ENCODE measurements around the gene WDR54.

The WDR54 gene, protein sequence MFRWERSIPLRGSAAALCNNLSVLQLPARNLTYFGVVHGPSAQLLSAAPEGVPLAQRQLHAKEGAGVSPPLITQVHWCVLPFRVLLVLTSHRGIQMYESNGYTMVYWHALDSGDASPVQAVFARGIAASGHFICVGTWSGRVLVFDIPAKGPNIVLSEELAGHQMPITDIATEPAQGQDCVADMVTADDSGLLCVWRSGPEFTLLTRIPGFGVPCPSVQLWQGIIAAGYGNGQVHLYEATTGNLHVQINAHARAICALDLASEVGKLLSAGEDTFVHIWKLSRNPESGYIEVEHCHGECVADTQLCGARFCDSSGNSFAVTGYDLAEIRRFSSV

DNA sequence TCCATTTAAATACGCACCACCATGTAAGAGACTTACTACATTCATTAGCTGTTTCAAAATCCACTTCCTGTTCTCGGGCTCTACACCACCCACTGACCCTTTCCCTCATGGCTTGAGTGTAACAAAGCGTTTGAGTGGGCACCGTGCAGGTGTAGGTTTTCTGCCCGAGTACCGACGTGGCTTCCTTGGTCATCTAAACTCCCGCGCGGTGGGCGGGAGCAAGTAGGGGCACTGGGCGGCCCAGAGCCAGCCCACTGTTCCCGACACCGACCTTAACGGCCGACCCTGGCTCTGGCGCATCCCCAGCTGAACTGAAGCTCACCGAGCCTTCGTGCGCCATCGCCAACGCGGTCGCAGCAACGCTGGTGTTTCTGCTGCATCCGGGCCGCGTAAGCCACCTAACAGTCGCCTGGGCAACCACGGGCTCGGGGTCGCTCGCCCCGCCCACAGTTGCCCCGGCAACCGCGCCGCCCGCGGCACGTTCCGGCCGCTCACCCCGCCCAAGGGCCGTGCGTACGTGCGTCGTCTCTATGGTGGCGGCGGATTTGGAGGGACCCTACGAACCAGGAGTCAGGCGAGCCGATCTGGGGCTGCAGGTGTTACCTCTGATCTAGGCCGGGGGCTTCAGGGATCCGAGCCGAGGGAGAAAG lies at the start of gene WDR54, which contains the start of gene C2orf81:
WDR54 (plus strand) TSS at position 510 of the 650 bp plus-strand sequence. CDS start 424 bp downstream, outside the sequence.
C2orf81 (minus strand) TSS at position 399 of the 650 bp plus-strand sequence; CDS start at position 340, 59 bp downstream.
- peak within 1 kb of the TSS; percentile 19 for H3K27ac ChIP-seq (ENCODE audit: low read length)
- peaks cover 17% of the 10 kb centered on the region for H3K36me3 ChIP-seq (ENCODE audit: insufficient read depth, low read depth, low read length)
- H3K9me3 ChIP-seq (ENCODE audit: insufficient read depth, low read depth, low read length), result no peaks in the 10 kb centered on the region
- H3K4me1 ChIP-seq (ENCODE audit: insufficient read depth, low read length), result no peaks in the 10 kb centered on the region
- peak within 1 kb of the TSS; percentile 89; the same call in 1 of the 2 replicates for H3K9ac ChIP-seq (ENCODE audit: low read depth, low read length)
- H3K27me3 ChIP-seq (ENCODE audit: insufficient read depth, low read length), result peaks cover 31% of the 10 kb centered on the region
- peak within 1 kb of the TSS; percentile 92 for H3K4me3 ChIP-seq (ENCODE audit: low read length)

DNA sequence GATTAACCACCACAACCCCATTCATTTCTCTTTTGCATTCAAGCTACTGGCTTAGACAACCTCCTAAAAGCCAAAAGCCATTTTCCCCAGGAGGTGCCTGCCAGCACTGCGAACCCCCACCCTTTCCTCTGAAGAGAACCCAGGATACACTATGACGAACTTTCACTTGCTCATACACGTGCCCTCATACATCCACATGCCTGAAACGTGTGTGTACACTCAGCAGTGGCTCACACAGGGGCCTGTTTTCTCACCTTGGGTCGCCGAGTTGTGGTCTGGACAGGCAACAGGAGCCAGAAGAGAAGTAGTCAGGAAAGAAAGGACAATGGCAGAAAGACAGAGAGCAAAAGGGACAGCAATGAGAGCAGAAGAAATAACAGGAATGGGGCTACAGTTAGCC lies 48.9 kb upstream of the WDR54 start:
- Histone ChIP-seq H3K9ac (ENCODE audit: low read depth, low read length) (no peak overlapping the region), H3K27ac (ENCODE audit: low read length) (no peak overlapping the region), H3K36me3 (ENCODE audit: insufficient read depth, low read depth, low read length) (peaks cover 64% of the 10 kb centered on the region), H3K4me3 (ENCODE audit: low read length) (no peak overlapping the region), H3K27me3 (ENCODE audit: insufficient read depth, low read length) (no peaks in the 10 kb centered on the region), H3K9me3 (ENCODE audit: insufficient read depth, low read depth, low read length) (no peaks in the 10 kb centered on the region), H3K4me1 (ENCODE audit: insufficient read depth, low read length) (peaks cover 12% of the 10 kb centered on the region)

DNA sequence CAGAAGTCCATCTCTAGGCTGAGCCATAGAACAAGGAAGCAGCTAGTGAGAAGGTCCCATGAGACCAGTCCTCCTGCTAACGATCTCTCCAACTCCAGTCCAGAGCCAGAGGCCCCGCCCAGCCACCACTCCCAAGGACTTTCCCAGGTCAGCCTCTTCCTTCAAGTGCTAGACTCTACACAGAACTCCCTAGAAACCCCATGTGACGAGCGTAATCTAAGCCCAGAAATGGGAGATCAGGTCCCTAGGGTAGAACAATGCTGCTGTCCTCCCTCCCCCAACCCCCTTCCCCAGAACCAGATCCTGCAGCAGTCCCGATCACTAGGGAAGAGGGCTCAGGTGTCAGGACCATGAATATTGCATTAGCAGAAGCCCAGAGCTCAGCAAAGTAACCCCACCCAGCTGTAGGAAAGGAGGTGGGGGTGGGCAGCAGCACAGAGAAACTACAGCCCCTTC lies 48.3 kb upstream of the WDR54 start:
- no peaks in the 10 kb centered on the region for H3K27me3 ChIP-seq (ENCODE audit: insufficient read depth, low read length)
- H3K9me3 ChIP-seq (ENCODE audit: insufficient read depth, low read depth, low read length), result no peaks in the 10 kb centered on the region
- no peak overlapping the region for H3K27ac ChIP-seq (ENCODE audit: low read length)
- H3K9ac ChIP-seq (ENCODE audit: low read depth, low read length), result no peak overlapping the region
- H3K4me3 ChIP-seq (ENCODE audit: low read length), result peak overlapping the region; percentile 71; the same call in 1 of the 2 replicates
- peaks cover 63% of the 10 kb centered on the region for H3K36me3 ChIP-seq (ENCODE audit: insufficient read depth, low read depth, low read length)
- peaks cover 12% of the 10 kb centered on the region for H3K4me1 ChIP-seq (ENCODE audit: insufficient read depth, low read length)

DNA sequence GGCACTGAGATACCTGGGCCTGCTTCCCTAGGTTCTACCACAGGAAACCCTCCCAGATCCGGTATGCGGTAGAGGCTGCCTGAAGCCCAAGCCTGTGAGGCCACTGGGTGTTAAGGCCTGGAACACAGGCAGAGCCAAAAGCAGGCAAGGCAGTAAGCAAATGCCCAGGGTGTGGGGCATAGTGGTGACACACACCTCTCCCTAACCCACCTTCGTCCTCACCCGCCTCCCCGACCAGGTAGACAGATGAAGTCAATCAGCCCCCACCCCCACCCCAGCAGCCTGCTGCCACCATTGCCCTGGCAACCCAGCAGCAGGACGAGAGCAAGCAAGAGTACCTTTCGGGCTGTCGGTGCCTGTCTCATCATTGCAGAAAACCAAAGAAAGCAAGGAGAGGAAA lies 47.5 kb upstream of the WDR54 start:
- Histone ChIP-seq H3K9me3 (ENCODE audit: insufficient read depth, low read depth, low read length) (no peaks in the 10 kb centered on the region), H3K4me1 (ENCODE audit: insufficient read depth, low read length) (peaks cover 12% of the 10 kb centered on the region), H3K4me3 (ENCODE audit: low read length) (peak overlapping the region; percentile 71), H3K36me3 (ENCODE audit: insufficient read depth, low read depth, low read length) (peaks cover 58% of the 10 kb centered on the region), H3K9ac (ENCODE audit: low read depth, low read length) (peak overlapping the region; percentile 74; the same call in 1 of the 2 replicates), H3K27me3 (ENCODE audit: insufficient read depth, low read length) (no peaks in the 10 kb centered on the region), H3K27ac (ENCODE audit: low read length) (no peak overlapping the region)

DNA sequence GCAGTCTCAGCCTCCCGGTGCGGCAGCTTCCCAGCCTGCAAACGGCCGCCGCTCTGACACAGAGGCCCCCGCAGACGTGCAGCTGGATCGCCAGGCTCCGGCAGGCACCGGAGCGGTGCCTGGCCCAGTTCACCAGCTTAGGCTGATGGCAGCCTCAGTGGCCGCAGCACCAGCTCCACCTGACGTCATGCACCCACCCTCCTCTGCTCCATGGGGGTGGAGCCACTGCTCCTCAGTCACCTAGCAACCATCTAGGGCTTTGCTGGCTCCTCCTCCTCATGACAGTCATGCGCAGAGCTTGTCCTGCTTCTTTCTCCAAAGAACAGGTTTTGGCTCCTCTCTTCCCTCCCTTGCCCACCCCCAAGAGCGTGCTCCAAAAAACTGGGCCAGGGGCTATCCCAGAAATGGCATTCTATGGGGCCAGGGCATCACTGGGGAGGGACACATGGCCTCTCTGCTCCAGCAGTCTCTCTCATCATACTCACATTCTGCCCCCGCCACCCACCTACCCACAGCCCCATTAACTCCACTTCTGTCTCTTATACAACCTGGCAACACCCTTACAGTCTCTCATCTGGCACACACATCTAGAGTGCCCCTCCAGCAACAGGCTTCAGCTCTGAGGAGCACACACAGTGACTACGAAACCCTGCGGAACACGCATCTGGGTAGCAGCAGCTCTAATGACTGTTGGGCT lies 46.9 kb upstream of the WDR54 start:
- no peak overlapping the region for H3K27ac ChIP-seq (ENCODE audit: low read length)
- H3K27me3 ChIP-seq (ENCODE audit: insufficient read depth, low read length), result no peaks in the 10 kb centered on the region
- peak overlapping the region; percentile 74; the same call in 1 of the 2 replicates for H3K9ac ChIP-seq (ENCODE audit: low read depth, low read length)
- peaks cover 16% of the 10 kb centered on the region for H3K4me1 ChIP-seq (ENCODE audit: insufficient read depth, low read length)
- H3K36me3 ChIP-seq (ENCODE audit: insufficient read depth, low read depth, low read length), result peaks cover 52% of the 10 kb centered on the region
- H3K9me3 ChIP-seq (ENCODE audit: insufficient read depth, low read depth, low read length), result no peaks in the 10 kb centered on the region
- H3K4me3 ChIP-seq (ENCODE audit: low read length), result peak overlapping the region; percentile 71

DNA sequence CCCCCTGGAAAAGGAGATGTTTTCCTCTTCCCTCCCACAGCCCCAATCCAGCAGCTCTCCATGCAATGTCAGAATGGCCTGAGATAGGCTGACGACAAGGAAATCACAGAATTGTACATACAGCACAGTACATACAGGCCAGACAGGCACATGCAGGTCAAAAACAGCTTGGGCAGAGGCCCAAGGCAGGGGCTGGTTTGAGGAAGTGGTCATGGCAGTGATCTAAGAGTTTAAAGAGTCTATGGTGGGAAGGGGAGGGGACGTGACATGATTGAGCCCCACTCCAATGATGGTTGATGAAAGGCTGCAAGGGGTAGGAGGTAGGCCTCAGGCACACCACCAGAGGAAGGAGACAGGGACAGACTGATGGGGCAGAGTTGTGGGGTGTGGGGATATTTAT lies 45.7 kb upstream of the WDR54 start:
- Histone ChIP-seq H3K27ac (ENCODE audit: low read length) (no peak overlapping the region), H3K4me3 (ENCODE audit: low read length) (no peak overlapping the region), H3K9ac (ENCODE audit: low read depth, low read length) (no peak overlapping the region), H3K36me3 (ENCODE audit: insufficient read depth, low read depth, low read length) (peaks cover 41% of the 10 kb centered on the region), H3K27me3 (ENCODE audit: insufficient read depth, low read length) (no peaks in the 10 kb centered on the region), H3K9me3 (ENCODE audit: insufficient read depth, low read depth, low read length) (no peaks in the 10 kb centered on the region), H3K4me1 (ENCODE audit: insufficient read depth, low read length) (peaks cover 22% of the 10 kb centered on the region)

DNA sequence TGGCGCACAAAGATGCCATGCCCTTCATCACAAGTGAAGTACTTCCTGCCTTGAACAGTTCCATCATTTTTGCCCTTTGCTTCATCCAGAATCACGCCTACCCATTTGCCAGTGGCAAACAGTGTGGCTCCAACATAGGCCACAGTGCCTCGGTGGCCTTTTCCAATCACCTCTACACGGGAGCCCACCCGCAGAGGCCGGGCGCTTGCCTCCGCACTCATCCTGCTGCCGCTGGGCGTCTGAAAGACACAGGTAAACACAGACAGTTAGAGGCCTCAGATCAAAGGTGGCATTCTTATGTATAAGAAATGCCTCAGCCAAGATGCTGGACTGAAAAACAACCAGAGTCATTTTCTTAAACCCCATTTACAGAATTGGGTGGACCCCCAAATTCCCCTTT lies 43.5 kb upstream of the WDR54 start:
- Histone ChIP-seq H3K36me3 (ENCODE audit: insufficient read depth, low read depth, low read length) (peaks cover 25% of the 10 kb centered on the region), H3K9me3 (ENCODE audit: insufficient read depth, low read depth, low read length) (no peaks in the 10 kb centered on the region), H3K4me1 (ENCODE audit: insufficient read depth, low read length) (peaks cover 22% of the 10 kb centered on the region), H3K27me3 (ENCODE audit: insufficient read depth, low read length) (no peaks in the 10 kb centered on the region), H3K4me3 (ENCODE audit: low read length) (no peak overlapping the region), H3K27ac (ENCODE audit: low read length) (no peak overlapping the region), H3K9ac (ENCODE audit: low read depth, low read length) (no peak overlapping the region)

DNA sequence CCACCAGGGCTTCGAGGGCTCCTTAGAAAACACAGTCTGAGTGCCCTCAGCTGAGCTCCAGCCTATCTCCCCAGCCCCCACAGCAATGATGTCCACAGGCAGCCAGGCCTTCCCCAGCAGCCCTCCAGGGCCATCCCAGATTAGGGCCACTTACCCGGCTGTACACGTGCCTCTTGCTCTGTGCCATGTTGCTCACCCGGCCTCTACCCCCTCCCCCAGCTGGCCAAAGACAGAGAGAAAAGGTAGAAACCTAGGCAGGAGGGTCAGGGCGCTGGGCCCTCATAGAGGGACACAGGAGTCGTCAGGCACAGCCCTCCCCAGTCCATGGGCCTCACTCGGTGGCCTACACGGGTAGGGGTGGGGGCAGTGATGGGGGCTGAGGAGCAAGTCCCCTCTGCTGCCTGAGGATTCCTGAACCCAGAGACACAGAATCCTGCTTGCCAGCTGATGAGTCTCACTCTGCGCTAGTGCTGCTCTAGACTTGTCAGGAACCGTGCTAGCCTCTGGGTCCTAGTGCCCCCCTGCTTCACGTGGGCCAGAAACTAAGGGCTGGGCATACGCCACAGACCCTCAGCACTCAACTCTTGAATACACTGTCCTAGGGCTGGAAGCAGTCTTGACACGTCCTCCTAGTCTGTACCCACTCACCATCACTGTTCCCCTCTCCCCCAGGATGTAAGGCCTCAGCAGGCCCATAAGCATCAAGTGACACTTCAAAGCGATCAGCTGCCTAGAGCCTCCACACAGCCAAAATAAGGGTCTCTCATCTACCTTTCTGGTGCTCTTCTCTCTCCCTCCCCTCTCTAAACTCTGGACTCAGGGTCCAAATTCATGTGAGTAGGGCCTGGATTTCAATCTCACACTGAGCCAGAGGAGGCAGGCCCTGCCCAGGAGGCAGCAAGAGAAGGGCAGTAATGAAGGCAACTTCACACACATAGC lies 41.4 kb upstream of the WDR54 start, which contains the start of gene DCTN1:
DCTN1 (minus strand) TSS at position 461 of the 939 bp plus-strand sequence; CDS start at position 187, 274 bp downstream.
- peaks cover 11% of the 10 kb centered on the region for H3K4me1 ChIP-seq (ENCODE audit: insufficient read depth, low read length)
- H3K27me3 ChIP-seq (ENCODE audit: insufficient read depth, low read length), result no peaks in the 10 kb centered on the region
- H3K9me3 ChIP-seq (ENCODE audit: insufficient read depth, low read depth, low read length), result no peaks in the 10 kb centered on the region
- peak within 1 kb of the TSS; percentile 57; the same call in 1 of the 2 replicates for H3K4me3 ChIP-seq (ENCODE audit: low read length)
- H3K9ac ChIP-seq (ENCODE audit: low read depth, low read length), result peak within 1 kb of the TSS; percentile 54; the same call in 1 of the 2 replicates
- H3K36me3 ChIP-seq (ENCODE audit: insufficient read depth, low read depth, low read length), result peaks cover 39% of the 10 kb centered on the region
- no peak within 1 kb of the TSS for H3K27ac ChIP-seq (ENCODE audit: low read length)

DNA sequence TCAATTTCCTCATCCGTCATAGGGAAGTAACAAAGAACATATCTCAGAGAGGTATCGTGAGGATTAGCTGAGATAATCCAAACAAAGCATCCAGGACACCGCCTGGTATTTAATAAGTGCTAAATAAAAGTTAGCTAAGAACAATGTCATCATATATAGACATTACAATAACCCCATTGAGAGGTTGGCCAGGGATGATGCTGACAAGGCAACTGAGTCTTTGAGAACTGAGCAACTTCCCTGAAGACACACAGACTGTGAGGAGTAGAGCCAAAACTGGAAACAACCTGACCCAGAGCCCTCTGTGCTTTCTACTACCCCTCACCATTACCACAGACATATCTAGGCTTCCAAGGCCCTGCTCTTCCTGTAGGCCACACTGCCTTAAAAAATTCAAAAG lies 39.8 kb upstream of the WDR54 start:
- Histone ChIP-seq H3K27me3 (ENCODE audit: insufficient read depth, low read length) (no peaks in the 10 kb centered on the region), H3K27ac (ENCODE audit: low read length) (no peak overlapping the region), H3K4me3 (ENCODE audit: low read length) (no peak overlapping the region), H3K36me3 (ENCODE audit: insufficient read depth, low read depth, low read length) (peaks cover 44% of the 10 kb centered on the region), H3K9ac (ENCODE audit: low read depth, low read length) (no peak overlapping the region), H3K9me3 (ENCODE audit: insufficient read depth, low read depth, low read length) (no peaks in the 10 kb centered on the region), H3K4me1 (ENCODE audit: insufficient read depth, low read length) (peaks cover 11% of the 10 kb centered on the region)

DNA sequence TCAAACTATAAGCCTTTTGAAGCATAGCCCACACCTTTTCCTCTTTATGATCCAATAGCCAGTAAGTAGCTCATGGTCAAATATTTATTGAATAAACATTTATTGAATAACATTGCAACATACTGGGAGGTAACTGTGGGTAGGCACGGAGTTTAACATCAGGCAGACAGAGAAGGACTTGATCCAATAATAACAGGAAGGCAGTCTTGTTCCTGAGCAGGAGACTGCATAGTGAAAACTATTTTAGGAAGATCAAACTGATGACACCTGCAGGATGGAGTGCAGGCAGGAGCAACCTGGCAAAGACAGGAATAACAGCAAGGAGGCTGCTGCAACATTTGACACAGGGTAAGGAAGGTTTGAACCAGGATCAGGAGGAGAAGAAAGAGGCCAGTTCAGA lies 38.3 kb upstream of the WDR54 start:
- Histone ChIP-seq H3K9me3 (ENCODE audit: insufficient read depth, low read depth, low read length) (no peaks in the 10 kb centered on the region), H3K27me3 (ENCODE audit: insufficient read depth, low read length) (no peaks in the 10 kb centered on the region), H3K36me3 (ENCODE audit: insufficient read depth, low read depth, low read length) (peaks cover 30% of the 10 kb centered on the region), H3K9ac (ENCODE audit: low read depth, low read length) (no peak overlapping the region), H3K27ac (ENCODE audit: low read length) (no peak overlapping the region), H3K4me3 (ENCODE audit: low read length) (no peak overlapping the region), H3K4me1 (ENCODE audit: insufficient read depth, low read length) (peaks cover 11% of the 10 kb centered on the region)
